Measurements from ENCODE around the gene ALPG.

The ALPG gene

GRCh38 chr2:232458051-232458660 is 51.5 kb downstream of the ALPG start:
- no peak for DNase-seq (ENCODE audit: low spot score)
- Histone ChIP-seq H3K9ac (ENCODE audit: low read depth, low read length, poor library complexity) (no peak overlapping the region), H3K18ac (ENCODE audit: low read length) (peak overlapping the region; percentile 80), H4K91ac (ENCODE audit: low read depth, low read length, poor library complexity) (no peak overlapping the region), H4K8ac (ENCODE audit: low read depth, low read length) (no peak overlapping the region), H3K9me3 (replicated peaks in 1 of 2; ENCODE audit: control insufficient read depth in 2 of 2, insufficient read depth in 1 of 2, low read depth in 1 of 2, low read length in 2 of 2) (no peaks in the 10 kb centered on the region), H2BK5ac (ENCODE audit: low read length) (peak overlapping the region; percentile 82), H3K4me3 (ENCODE audit: low read length in 2 of 2) (peak overlapping the region in 1 of 2 donors; percentile 44), H2BK15ac (ENCODE audit: low read length) (no peak overlapping the region), H3K4me1 (ENCODE audit: control insufficient read depth in 2 of 2, insufficient read depth in 1 of 2, low read depth in 1 of 2, low read length in 2 of 2) (no peaks in the 10 kb centered on the region), H2AK5ac (ENCODE audit: low read depth, low read length) (peak overlapping the region; percentile 92), H3K14ac (ENCODE audit: low read length) (peak overlapping the region; percentile 56), H3K4ac (ENCODE audit: low read length) (no peak overlapping the region), H3K27me3 (ENCODE audit: control insufficient read depth in 3 of 3, insufficient read depth in 3 of 3, low read depth in 1 of 3, low read length in 3 of 3) (peaks cover 0 to 41% (median 0%) of the 10 kb centered on the region in 3 experiments), H3K27ac (replicated peaks; ENCODE audit: low read length) (no peak overlapping the region), H2BK120ac (ENCODE audit: low read depth, low read length) (no peak overlapping the region), H3K79me1 (ENCODE audit: low read depth, low read length) (peaks cover 3% of the 10 kb centered on the region), H2BK12ac (ENCODE audit: low read length) (no peak overlapping the region), H3K36me3 (replicated peaks in 1 of 2; ENCODE audit: control insufficient read depth in 2 of 2, insufficient read depth in 2 of 2, low read length in 2 of 2) (no peaks in the 10 kb centered on the region), H3K23ac (ENCODE audit: low read depth, low read length, poor library complexity) (peak overlapping the region; percentile 86), H2AFZ (ENCODE audit: low read length) (no peak overlapping the region), H3K4me2 (ENCODE audit: insufficient read depth, low read length, poor library complexity, severe bottlenecking) (no peak overlapping the region)
- no CpG with 5 or more reads among the region's 25 CpGs for WGBS, 2 donors (ENCODE audit: extremely low coverage in 2 of 2, insufficient read length in 2 of 2, insufficient replicate concordance in 1 of 2)

- Histone ChIP-seq H3K23ac (ENCODE audit: low read depth, low read length, poor library complexity) (peak overlapping the region; percentile 86), H2AK5ac (ENCODE audit: low read depth, low read length) (peak overlapping the region; percentile 92), H3K14ac (ENCODE audit: low read length) (peak overlapping the region; percentile 94), H3K4me2 (ENCODE audit: insufficient read depth, low read length, poor library complexity, severe bottlenecking) (no peak overlapping the region), H3K27ac (replicated peaks; ENCODE audit: low read length) (no peak overlapping the region), H2BK5ac (ENCODE audit: low read length) (peak overlapping the region; percentile 82), H3K4me3 (ENCODE audit: low read length in 2 of 2) (peak overlapping the region in 1 of 2 donors; percentile 44), H3K36me3 (replicated peaks in 1 of 2; ENCODE audit: control insufficient read depth in 2 of 2, insufficient read depth in 2 of 2, low read length in 2 of 2) (no peaks in the 10 kb centered on the region), H3K27me3 (ENCODE audit: control insufficient read depth in 3 of 3, insufficient read depth in 3 of 3, low read depth in 1 of 3, low read length in 3 of 3) (peaks cover 0 to 37% (median 0%) of the 10 kb centered on the region in 3 experiments), H3K18ac (ENCODE audit: low read length) (peak overlapping the region; percentile 80), H2BK12ac (ENCODE audit: low read length) (peak overlapping the region; percentile 58), H2BK15ac (ENCODE audit: low read length) (peak overlapping the region; percentile 81), H3K4me1 (ENCODE audit: control insufficient read depth in 2 of 2, insufficient read depth in 1 of 2, low read depth in 1 of 2, low read length in 2 of 2) (no peaks in the 10 kb centered on the region), H3K79me1 (ENCODE audit: low read depth, low read length) (peaks cover 3% of the 10 kb centered on the region), H2BK120ac (ENCODE audit: low read depth, low read length) (no peak overlapping the region), H3K4ac (ENCODE audit: low read length) (no peak overlapping the region), H4K8ac (ENCODE audit: low read depth, low read length) (peak overlapping the region; percentile 92), H3K9me3 (replicated peaks in 1 of 2; ENCODE audit: control insufficient read depth in 2 of 2, insufficient read depth in 1 of 2, low read depth in 1 of 2, low read length in 2 of 2) (no peaks in the 10 kb centered on the region), H2AFZ (ENCODE audit: low read length) (no peak overlapping the region), H3K9ac (ENCODE audit: low read depth, low read length, poor library complexity) (no peak overlapping the region), H4K91ac (ENCODE audit: low read depth, low read length, poor library complexity) (no peak overlapping the region)
- no peak for DNase-seq (ENCODE audit: low spot score)
- no CpG with 5 or more reads among the region's 56 CpGs for WGBS, 2 donors (ENCODE audit: extremely low coverage in 2 of 2, insufficient read length in 2 of 2, insufficient replicate concordance in 1 of 2)
These were observed 52.2 kb downstream of the ALPG start for GRCh38 chr2:232458661-232459418.

GRCh38 chr2:232459419-232460035 is 52.9 kb downstream of the ALPG start:
- Histone ChIP-seq H3K4me3 (ENCODE audit: low read length in 2 of 2) (no peak overlapping the region), H2AFZ (ENCODE audit: low read length) (no peak overlapping the region), H2BK12ac (ENCODE audit: low read length) (no peak overlapping the region), H2BK15ac (ENCODE audit: low read length) (peak overlapping the region; percentile 56), H3K27ac (replicated peaks; ENCODE audit: low read length) (no peak overlapping the region), H2BK5ac (ENCODE audit: low read length) (peak overlapping the region; percentile 82), H3K18ac (ENCODE audit: low read length) (peak overlapping the region; percentile 76), H3K4me1 (ENCODE audit: control insufficient read depth in 2 of 2, insufficient read depth in 1 of 2, low read depth in 1 of 2, low read length in 2 of 2) (no peaks in the 10 kb centered on the region), H3K36me3 (replicated peaks in 1 of 2; ENCODE audit: control insufficient read depth in 2 of 2, insufficient read depth in 2 of 2, low read length in 2 of 2) (no peaks in the 10 kb centered on the region), H3K27me3 (ENCODE audit: control insufficient read depth in 3 of 3, insufficient read depth in 3 of 3, low read depth in 1 of 3, low read length in 3 of 3) (peaks cover 0 to 36% (median 0%) of the 10 kb centered on the region in 3 experiments), H3K14ac (ENCODE audit: low read length) (no peak overlapping the region), H3K79me1 (ENCODE audit: low read depth, low read length) (peaks cover 3% of the 10 kb centered on the region), H2AK5ac (ENCODE audit: low read depth, low read length) (peak overlapping the region; percentile 92), H3K9me3 (replicated peaks in 1 of 2; ENCODE audit: control insufficient read depth in 2 of 2, insufficient read depth in 1 of 2, low read depth in 1 of 2, low read length in 2 of 2) (no peaks in the 10 kb centered on the region), H3K4ac (ENCODE audit: low read length) (no peak overlapping the region), H3K23ac (ENCODE audit: low read depth, low read length, poor library complexity) (no peak overlapping the region), H4K8ac (ENCODE audit: low read depth, low read length) (no peak overlapping the region), H2BK120ac (ENCODE audit: low read depth, low read length) (no peak overlapping the region), H3K9ac (ENCODE audit: low read depth, low read length, poor library complexity) (no peak overlapping the region), H3K4me2 (ENCODE audit: insufficient read depth, low read length, poor library complexity, severe bottlenecking) (no peak overlapping the region), H4K91ac (ENCODE audit: low read depth, low read length, poor library complexity) (no peak overlapping the region)
- WGBS, 2 donors (ENCODE audit: extremely low coverage in 2 of 2, insufficient read length in 2 of 2, insufficient replicate concordance in 1 of 2), result no CpG with 5 or more reads among the region's 11 CpGs
- no peak for DNase-seq (ENCODE audit: low spot score)

- H3K9me3 ChIP-seq (replicated peaks in 1 of 2; ENCODE audit: control insufficient read depth in 2 of 2, insufficient read depth in 1 of 2, low read depth in 1 of 2, low read length in 2 of 2), result no peaks in the 10 kb centered on the region
- H3K27me3 ChIP-seq (ENCODE audit: control insufficient read depth in 3 of 3, insufficient read depth in 3 of 3, low read depth in 1 of 3, low read length in 3 of 3), result peaks cover 0 to 29% (median 0%) of the 10 kb centered on the region in 3 experiments
- no peaks in the 10 kb centered on the region for H3K4me1 ChIP-seq (ENCODE audit: control insufficient read depth in 2 of 2, insufficient read depth in 1 of 2, low read depth in 1 of 2, low read length in 2 of 2)
- no peak overlapping the region for H4K91ac ChIP-seq (ENCODE audit: low read depth, low read length, poor library complexity)
- H4K8ac ChIP-seq (ENCODE audit: low read depth, low read length), result no peak overlapping the region
- H2AK5ac ChIP-seq (ENCODE audit: low read depth, low read length), result no peak overlapping the region
- no peak overlapping the region for H3K4me2 ChIP-seq (ENCODE audit: insufficient read depth, low read length, poor library complexity, severe bottlenecking)
- no CpG with 5 or more reads among the region's 2 CpGs for WGBS, 2 donors (ENCODE audit: extremely low coverage in 2 of 2, insufficient read length in 2 of 2, insufficient replicate concordance in 1 of 2)
- no peak overlapping the region for H2AFZ ChIP-seq (ENCODE audit: low read length)
- H3K79me1 ChIP-seq (ENCODE audit: low read depth, low read length), result peaks cover 3% of the 10 kb centered on the region
- H3K18ac ChIP-seq (ENCODE audit: low read length), result no peak overlapping the region
- H2BK15ac ChIP-seq (ENCODE audit: low read length), result no peak overlapping the region
- no peak overlapping the region for H2BK5ac ChIP-seq (ENCODE audit: low read length)
- H3K23ac ChIP-seq (ENCODE audit: low read depth, low read length, poor library complexity), result no peak overlapping the region
- no peak overlapping the region for H3K9ac ChIP-seq (ENCODE audit: low read depth, low read length, poor library complexity)
- DNase-seq (ENCODE audit: low spot score), result no peak
- H3K36me3 ChIP-seq (replicated peaks in 1 of 2; ENCODE audit: control insufficient read depth in 2 of 2, insufficient read depth in 2 of 2, low read length in 2 of 2), result no peaks in the 10 kb centered on the region
- H2BK120ac ChIP-seq (ENCODE audit: low read depth, low read length), result no peak overlapping the region
- no peak overlapping the region for H3K4ac ChIP-seq (ENCODE audit: low read length)
- no peak overlapping the region for H3K27ac ChIP-seq (replicated peaks; ENCODE audit: low read length)
- H2BK12ac ChIP-seq (ENCODE audit: low read length), result no peak overlapping the region
- H3K4me3 ChIP-seq (ENCODE audit: low read length in 2 of 2), result no peak overlapping the region
- H3K14ac ChIP-seq (ENCODE audit: low read length), result no peak overlapping the region
These were observed 53.5 kb downstream of the ALPG start for GRCh38 chr2:232460171-232460570.

Measured in neuronal stem cell (in vitro differentiated cells).